LNCaP clone FGC (cell line): ENCODE measurements around the gene AOPEP.

ENCODE experiments used
- DNase-seq: peaks from one replicate; pipeline ENCODE4 v3.0.0-alpha.2; 2011; ENCODE audit warnings: low read depth
- H3K4me3 ChIP-seq: 2 replicates; pipeline ENCODE4 v1.5.1; 2011; ENCODE audit warnings: mild to moderate bottlenecking, low read depth, low read length, control low read depth
- TF ChIP-seq, protein P1 (sequence below): IDR thresholded peaks from 2 replicates; pipeline ENCODE4 v1.5.1; 2012; ENCODE audit warnings: mild to moderate bottlenecking; ENCODE audit not compliant: control insufficient read depth, insufficient read depth; ENCODE audit errors: extremely low read depth

The AOPEP gene

DNA sequence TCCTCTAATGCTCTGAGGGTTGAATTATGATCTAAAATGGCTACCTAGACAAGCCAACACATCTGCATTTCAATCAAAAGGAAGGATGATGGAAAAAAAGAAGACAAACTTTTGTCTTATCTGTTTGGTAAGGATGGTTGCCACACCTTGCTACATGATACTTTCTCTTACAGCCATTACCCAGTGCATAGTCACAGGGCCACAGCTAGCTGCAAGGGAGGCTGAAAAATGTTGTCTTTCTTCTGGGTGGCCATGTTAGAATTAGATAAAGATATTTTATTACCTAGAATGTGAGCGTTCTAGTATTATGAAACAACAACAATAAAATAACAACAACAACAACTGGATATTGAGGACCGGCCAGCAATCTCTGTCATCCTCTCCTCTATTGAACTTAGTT is 4.7 kb upstream of the AOPEP start:
- H3K4me3 ChIP-seq = no peak overlapping the region
- DNase-seq = no peak
- TF ChIP-seq, protein P1, sequence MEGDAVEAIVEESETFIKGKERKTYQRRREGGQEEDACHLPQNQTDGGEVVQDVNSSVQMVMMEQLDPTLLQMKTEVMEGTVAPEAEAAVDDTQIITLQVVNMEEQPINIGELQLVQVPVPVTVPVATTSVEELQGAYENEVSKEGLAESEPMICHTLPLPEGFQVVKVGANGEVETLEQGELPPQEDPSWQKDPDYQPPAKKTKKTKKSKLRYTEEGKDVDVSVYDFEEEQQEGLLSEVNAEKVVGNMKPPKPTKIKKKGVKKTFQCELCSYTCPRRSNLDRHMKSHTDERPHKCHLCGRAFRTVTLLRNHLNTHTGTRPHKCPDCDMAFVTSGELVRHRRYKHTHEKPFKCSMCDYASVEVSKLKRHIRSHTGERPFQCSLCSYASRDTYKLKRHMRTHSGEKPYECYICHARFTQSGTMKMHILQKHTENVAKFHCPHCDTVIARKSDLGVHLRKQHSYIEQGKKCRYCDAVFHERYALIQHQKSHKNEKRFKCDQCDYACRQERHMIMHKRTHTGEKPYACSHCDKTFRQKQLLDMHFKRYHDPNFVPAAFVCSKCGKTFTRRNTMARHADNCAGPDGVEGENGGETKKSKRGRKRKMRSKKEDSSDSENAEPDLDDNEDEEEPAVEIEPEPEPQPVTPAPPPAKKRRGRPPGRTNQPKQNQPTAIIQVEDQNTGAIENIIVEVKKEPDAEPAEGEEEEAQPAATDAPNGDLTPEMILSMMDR = no peak

DNA sequence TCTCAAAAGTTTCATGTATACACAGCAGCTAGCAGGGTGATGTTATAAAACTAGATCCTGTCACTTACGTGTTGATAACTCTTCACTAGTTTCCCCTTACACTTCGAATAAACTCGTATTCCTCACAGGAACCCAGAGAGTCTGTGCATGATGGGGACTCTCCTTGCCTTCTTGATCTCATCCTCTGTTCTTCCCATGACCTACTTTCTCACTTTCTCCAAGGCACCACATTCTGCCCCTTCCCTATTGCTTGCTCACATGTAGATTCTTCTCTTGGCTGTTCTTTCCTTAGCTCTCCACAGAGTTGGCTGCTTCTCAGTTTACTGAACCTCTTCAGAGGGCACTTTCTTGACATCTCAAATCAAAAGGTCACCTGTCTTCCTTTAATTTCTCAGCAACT is 1.2 kb upstream of the AOPEP start:
- TF ChIP-seq, protein P1 = no peak
- DNase-seq = no peak
- H3K4me3 ChIP-seq = no peak overlapping the region

DNA sequence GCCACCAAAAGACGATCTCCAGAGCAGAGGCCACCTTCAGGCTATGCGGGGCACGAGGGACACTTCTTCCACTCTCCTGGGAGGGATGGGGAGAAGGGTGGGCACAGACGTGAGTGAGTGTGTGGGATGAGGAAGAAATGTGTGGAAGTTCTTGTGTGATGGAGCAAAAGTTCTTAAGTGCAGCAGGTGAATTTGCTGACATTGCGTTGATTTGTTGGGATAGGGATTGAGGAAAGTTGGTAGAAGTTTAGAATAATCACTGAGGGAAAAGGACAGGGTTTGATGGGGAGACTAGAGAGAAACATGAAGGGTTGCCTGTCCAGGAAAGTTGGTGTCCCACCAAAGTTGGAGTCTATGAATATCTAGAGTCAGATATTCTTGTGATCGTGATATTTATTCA is 2.2 kb downstream of the AOPEP start:
- DNase-seq = no peak
- TF ChIP-seq, protein P1 = no peak
- no peak overlapping the region for H3K4me3 ChIP-seq

DNA sequence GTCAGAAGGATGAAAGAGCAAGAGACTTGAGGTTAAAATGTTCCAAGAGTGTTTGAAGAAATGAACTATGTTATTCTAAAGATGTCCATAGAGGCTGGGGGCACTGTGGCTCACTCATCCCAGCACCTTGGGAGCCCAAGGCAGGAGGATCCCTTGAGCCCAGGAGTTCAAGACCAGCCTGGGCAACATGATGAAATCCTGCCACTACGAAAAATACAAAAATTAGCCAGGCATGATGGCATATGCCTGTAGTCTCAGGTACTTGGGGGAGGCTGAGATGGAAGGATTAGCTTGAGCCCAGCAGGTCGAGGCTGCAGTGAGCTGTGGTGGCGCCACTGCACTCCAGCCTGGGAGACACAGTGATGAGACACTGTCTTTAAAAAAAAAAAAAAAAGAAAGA is 2.7 kb downstream of the AOPEP start:
- no peak overlapping the region for H3K4me3 ChIP-seq
- TF ChIP-seq, protein P1 = no peak
- no peak for DNase-seq

DNA sequence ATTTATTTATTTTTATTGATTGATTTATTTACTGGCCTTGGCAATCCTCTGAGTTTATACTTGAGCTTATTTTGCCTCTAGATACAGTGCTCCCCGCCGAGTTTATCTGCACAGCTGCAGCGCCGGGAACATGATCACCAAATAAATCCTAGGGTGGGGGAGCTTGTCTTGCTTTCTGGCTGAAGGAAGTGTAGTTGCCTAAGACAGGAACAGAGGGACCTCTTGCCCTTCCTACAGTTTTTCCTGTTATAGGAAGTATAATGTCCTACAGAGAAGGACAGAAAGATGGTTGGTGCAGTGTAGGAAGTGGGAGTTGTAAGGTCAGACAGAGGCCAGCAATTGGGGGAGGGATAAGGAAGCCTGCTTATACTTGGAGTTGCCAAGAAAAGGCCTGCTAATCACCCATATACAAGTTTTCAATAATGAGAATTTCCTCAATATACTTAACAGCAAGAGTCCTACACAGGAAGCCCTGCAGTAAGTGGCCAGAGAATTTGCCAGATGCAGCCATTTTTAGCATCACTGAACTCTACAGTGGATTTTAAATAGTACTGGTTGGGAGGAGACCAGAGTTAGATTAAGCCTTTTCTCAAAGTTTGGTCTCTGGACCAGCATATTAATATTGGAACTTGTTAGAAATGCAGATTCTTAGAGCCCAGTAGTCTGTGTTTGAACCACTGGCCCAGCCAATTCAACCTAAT is 7.7 kb downstream of the AOPEP start:
- DNase-seq = no peak
- TF ChIP-seq, protein P1 = no peak
- no peak overlapping the region for H3K4me3 ChIP-seq

DNA sequence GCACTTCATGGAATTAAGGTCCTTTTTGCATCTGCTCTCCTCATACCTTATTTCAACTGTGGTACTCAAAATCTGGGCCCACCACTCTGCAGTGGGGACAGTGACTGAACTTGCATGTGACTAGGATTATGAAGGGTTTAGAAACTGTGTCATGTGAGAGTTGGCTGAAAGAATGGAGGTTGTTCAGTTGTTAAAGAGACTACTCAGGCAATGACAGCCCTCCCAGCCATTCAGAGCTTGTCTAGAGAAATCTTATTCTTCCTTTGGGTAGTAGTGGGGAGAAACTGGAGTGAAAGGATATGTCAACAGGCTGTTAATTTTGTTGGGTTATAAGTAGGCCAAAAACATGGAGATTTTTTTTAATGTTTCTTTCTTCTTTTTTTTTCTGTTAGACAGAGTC is 10.3 kb downstream of the AOPEP start:
- no peak for DNase-seq
- TF ChIP-seq, protein P1 = no peak
- H3K4me3 ChIP-seq = no peak overlapping the region
